Measurements from ENCODE around the gene POLDIP3.

Gene POLDIP3

GRCh38 chr22:42645341-42645937, 30.8 kb upstream of the POLDIP3 start:
- H4K20me1 ChIP-seq (ENCODE audit: low read depth, low read length), result no peaks in the 10 kb centered on the region
- H3K36me3 ChIP-seq (ENCODE audit: low read length), result no peaks in the 10 kb centered on the region
- no peak overlapping the region for H3K27ac ChIP-seq (ENCODE audit: low read depth, low read length)
- H3K4me2 ChIP-seq (ENCODE audit: low read depth, low read length, poor library complexity, severe bottlenecking), result no peak overlapping the region
- TF ChIP-seq CTCF (IDR thresholded peaks at IDR 0.05; ENCODE audit: insufficient read depth, low read length, poor library complexity, severe bottlenecking) (no peak), EZH2phosphoT487 (conservative IDR thresholded peaks at IDR 0.05; ENCODE audit: low read length) (no peak)
- no peak overlapping the region for H3K4me3 ChIP-seq (ENCODE audit: insufficient read depth, low read length, poor library complexity, severe bottlenecking)
- H3K9me2 ChIP-seq (replicated peaks; ENCODE audit: insufficient read depth, low read length), result no peaks in the 10 kb centered on the region
- no peak overlapping the region for H2AFZ ChIP-seq (ENCODE audit: low read depth, low read length, severe bottlenecking)
- no peak overlapping the region for H3K9ac ChIP-seq (ENCODE audit: low read length)
- no peaks in the 10 kb centered on the region for H3K79me2 ChIP-seq (ENCODE audit: insufficient read depth, low read length)
- H3K27me3 ChIP-seq (ENCODE audit: low read length), result no peaks in the 10 kb centered on the region
- no peaks in the 10 kb centered on the region for H3K9me3 ChIP-seq (ENCODE audit: insufficient read depth, low read length)
- no peaks in the 10 kb centered on the region for H3F3A ChIP-seq (ENCODE audit: insufficient read depth)

GRCh38 chr22:42644422-42645340, 30.0 kb upstream of the POLDIP3 start:
- TF ChIP-seq CTCF (IDR thresholded peaks at IDR 0.05; ENCODE audit: insufficient read depth, low read length, poor library complexity, severe bottlenecking), result no peak
- TF ChIP-seq EZH2phosphoT487 (conservative IDR thresholded peaks at IDR 0.05; ENCODE audit: low read length), result no peak
- H3K36me3 ChIP-seq (ENCODE audit: low read length), result no peaks in the 10 kb centered on the region
- H3K27me3 ChIP-seq (ENCODE audit: low read length), result no peaks in the 10 kb centered on the region
- H3K9me3 ChIP-seq (ENCODE audit: insufficient read depth, low read length), result no peaks in the 10 kb centered on the region
- no peak overlapping the region for H3K9ac ChIP-seq (ENCODE audit: low read length)
- H3K4me2 ChIP-seq (ENCODE audit: low read depth, low read length, poor library complexity, severe bottlenecking), result no peak overlapping the region
- H4K20me1 ChIP-seq (ENCODE audit: low read depth, low read length), result no peaks in the 10 kb centered on the region
- no peaks in the 10 kb centered on the region for H3K79me2 ChIP-seq (ENCODE audit: insufficient read depth, low read length)
- no peak overlapping the region for H2AFZ ChIP-seq (ENCODE audit: low read depth, low read length, severe bottlenecking)
- no peak overlapping the region for H3K4me3 ChIP-seq (ENCODE audit: insufficient read depth, low read length, poor library complexity, severe bottlenecking)
- H3K9me2 ChIP-seq (replicated peaks; ENCODE audit: insufficient read depth, low read length), result no peaks in the 10 kb centered on the region
- H3K27ac ChIP-seq (ENCODE audit: low read depth, low read length), result no peak overlapping the region
- H3F3A ChIP-seq (ENCODE audit: insufficient read depth), result no peaks in the 10 kb centered on the region

- H3K9me2 ChIP-seq (replicated peaks; ENCODE audit: insufficient read depth, low read length), result no peaks in the 10 kb centered on the region
- no peaks in the 10 kb centered on the region for H3K79me2 ChIP-seq (ENCODE audit: insufficient read depth, low read length)
- no peak for TF ChIP-seq CTCF (IDR thresholded peaks at IDR 0.05; ENCODE audit: insufficient read depth, low read length, poor library complexity, severe bottlenecking)
- no peaks in the 10 kb centered on the region for H4K20me1 ChIP-seq (ENCODE audit: low read depth, low read length)
- H3K9ac ChIP-seq (ENCODE audit: low read length), result no peak overlapping the region
- no peaks in the 10 kb centered on the region for H3K36me3 ChIP-seq (ENCODE audit: low read length)
- H3K9me3 ChIP-seq (ENCODE audit: insufficient read depth, low read length), result no peaks in the 10 kb centered on the region
- H3K27me3 ChIP-seq (ENCODE audit: low read length), result no peaks in the 10 kb centered on the region
- H3F3A ChIP-seq (ENCODE audit: insufficient read depth), result no peaks in the 10 kb centered on the region
- no peak overlapping the region for H2AFZ ChIP-seq (ENCODE audit: low read depth, low read length, severe bottlenecking)
- H3K4me2 ChIP-seq (ENCODE audit: low read depth, low read length, poor library complexity, severe bottlenecking), result no peak overlapping the region
- H3K27ac ChIP-seq (ENCODE audit: low read depth, low read length), result no peak overlapping the region
- no peak overlapping the region for H3K4me3 ChIP-seq (ENCODE audit: insufficient read depth, low read length, poor library complexity, severe bottlenecking)
These were observed 29.1 kb upstream of the POLDIP3 start for GRCh38 chr22:42643634-42644421.

All from SU-DHL-6 (cell line).